HG02981 (cell line): Measurements from ENCODE around the gene RAB44.

ENCODE experiments used
- ATAC-seq: cut with Tn5 transposase; IDR thresholded peaks from one replicate; pipeline ENCODE4 v1.9.1; 2021; ENCODE audit warnings: mild to moderate bottlenecking, moderate library complexity; ENCODE audit not compliant: unreplicated experiment

Gene RAB44

DNA sequence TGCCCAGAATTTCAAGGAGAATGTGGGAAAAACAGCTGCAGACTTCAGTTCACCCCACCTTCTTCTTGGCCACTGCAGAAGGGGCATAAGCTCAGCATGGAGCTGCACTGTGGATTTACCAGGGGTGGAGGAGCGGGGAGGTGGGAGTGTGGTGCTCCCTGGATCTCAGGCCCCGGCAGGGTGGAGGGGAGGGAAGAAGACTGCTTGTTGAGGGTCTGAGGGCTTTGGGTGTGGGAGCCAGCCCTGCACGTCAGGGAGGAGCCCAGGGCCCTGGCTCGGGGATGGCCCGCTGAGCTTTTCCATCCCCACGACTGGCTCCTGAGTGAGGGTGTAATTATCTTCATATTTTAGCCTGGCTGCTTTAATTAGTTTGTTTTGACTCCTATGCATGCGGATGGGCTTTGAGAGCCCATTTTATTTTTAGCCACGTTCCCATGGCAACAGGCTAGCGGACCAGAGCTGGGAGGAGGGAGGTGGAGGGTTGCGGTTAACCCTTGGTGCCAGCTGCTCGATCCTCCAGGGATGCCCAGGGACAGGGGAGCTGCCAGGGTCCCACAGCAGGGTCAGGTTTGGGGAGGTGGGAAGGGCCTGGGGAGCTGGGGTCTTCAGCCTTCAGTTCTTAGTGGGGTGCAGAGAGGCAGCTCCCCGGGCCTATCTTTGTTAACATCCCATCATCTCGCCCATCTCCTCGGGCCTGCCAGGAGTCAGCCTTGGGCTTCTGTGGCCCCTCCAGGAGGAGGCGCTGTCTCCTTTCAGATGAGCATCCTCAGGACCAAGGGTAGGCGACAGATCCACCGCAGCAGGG, 68.2 kb downstream of the RAB44 start:
- ATAC-seq, result peak; percentile 81

DNA sequence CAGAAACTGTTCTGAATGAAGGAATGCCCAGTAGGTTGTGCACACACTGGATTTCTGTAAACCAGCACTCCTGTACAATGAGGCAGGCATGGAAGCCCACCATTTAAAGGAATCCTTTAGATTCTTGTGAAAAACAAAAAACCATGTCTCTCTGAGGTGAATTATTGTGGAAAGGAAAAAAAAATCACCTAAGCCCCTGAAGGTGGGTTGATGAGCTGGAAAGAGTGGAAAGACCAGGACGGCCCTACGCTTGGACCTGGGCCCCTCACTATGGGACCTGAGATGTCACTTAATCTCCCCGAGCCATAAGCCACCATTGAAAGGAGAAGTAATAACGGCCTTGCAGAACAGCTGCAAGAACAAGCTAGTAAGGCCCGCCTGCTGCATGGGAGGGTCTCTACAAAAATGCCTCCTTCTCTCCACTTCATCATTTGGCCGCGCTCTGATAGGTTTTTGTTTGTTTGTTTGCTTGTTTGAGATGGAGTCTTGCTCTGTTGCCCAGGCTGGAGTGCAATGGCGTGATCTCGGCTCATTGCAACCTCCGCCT, 68.8 kb downstream of the RAB44 start:
- no peak for ATAC-seq

DNA sequence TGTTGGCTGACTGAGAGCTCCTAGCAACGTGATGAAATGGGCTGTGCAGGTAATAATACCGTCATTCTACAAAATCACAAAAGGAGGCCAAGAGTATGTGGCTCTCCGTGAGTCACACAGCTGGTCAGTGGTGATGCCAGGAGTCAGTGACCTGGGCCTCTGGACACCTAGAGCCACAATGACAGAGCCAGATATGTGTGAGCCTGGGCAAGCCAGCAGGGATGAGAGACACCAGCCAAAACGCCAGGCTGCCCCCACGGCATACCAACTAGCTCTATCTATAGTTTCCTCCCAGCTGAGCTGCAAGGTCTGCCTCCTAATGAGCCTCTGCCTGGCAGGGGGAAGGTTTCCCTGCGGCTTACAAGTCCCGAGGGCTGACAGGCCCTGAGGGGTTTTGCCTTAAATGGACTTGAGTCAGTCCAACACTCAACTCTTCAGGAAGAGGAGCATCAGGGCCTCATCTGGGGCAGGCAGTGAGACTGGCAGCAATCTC, 71.6 kb downstream of the RAB44 start:
- no peak for ATAC-seq

- no peak for ATAC-seq
These were observed 72.3 kb downstream of the RAB44 start for GRCh38 chr6:36769676-36770499.

GRCh38 chr6:36771145-36771544, 73.5 kb downstream of the RAB44 start:
- ATAC-seq, result no peak

GRCh38 chr6:36772397-36772796, 74.8 kb downstream of the RAB44 start:
- no peak for ATAC-seq

DNA sequence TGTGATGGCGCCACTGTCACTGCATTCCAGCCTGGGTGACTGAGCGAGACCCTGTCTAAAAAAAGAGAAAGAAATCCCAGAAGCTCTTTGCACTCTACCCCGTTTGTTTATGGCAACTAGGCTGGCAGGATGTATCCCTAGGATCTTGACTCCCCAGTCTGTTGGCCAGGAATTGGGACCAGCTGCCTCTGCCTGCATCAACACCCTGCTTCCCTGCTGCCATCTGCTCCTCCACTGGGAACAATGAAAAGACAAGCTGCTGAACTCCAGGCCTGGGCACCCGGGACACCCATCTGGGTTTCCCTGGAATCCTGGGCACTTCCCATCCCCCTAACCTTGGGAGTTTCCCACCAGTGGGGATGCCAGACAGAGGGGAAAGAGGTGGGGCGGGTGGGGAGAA, 76.7 kb downstream of the RAB44 start:
- ATAC-seq, result no peak

GRCh38 chr6:36776167-36776566, 78.5 kb downstream of the RAB44 start:
- ATAC-seq, result no peak

DNA sequence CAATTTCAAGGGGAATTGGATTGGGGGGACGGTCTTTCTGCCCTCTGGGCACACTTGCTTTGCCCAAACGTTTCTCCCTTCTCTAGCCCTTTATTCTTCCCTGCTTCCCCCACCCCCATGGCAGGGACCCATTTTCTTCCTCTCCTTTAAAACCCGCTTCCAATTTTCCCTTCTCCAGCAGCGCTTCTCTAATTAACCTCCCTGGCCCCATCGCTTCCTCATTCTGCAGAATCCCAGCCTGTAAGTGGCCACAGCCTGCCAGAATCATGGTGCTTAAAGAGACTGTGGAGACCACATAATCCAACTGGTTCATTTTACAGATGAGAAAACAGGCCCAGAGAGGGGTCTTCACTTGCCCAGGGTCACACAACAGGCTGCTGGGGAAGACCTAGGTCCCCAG, 80.2 kb downstream of the RAB44 start:
- ATAC-seq, result no peak

- no peak for ATAC-seq
These were observed 81.6 kb downstream of the RAB44 start for GRCh38 chr6:36779227-36779626.

DNA sequence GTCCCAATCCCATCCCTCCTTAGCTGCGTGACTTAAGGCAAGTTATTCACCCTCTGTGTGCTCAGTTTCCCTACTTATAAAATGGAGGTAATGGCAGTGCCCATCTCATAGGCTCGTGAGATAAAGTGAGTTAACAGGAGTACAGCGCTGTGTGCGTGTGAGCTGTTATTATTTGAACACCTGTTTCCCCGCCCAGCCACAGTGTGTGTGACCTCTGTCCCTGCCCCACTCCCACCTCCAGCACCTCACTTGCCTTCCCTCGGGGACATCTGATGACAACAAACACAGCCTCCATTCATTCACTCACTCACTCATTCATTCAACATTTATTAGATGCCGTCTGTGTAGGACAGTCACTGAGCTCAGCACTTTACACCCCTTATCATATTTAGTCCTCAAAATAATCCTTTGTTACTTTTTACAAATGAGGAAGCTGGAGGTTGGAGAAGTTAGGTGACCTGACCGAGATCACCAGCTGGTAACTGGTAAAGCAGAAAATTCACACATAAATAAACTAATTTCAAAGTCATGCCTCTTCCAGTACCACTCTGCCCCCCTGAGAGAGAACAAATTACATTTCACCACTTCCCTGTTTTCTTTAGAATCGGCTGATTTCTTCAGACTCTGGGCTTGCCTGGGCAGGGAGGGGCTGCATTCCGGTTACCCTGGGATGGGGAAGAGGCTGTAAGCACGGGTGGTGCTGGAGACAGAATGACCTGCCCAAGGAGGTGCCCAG, 83.0 kb downstream of the RAB44 start:
- ATAC-seq, result no peak

- ATAC-seq, result peak; percentile 62
These were observed 84.0 kb downstream of the RAB44 start for GRCh38 chr6:36781669-36782068.
